B cell (primary cell): ENCODE results near the gene SPTAN1. TPM values are rescaled to one million over a fixed set of nuclear protein-coding genes. Genes with fewer than 3 reads are reported as not detected.
"Not testable (repeated sequence)": the region's sequence is repeated elsewhere in the genome, so short reads cannot be mapped to it uniquely, and the experiment has no call there.

ENCODE experiments used
- ATAC-seq: fragments of 200-7000 bp; cut with Tn5 transposase; one replicate; pipeline ENCODE4 v1.10.0; 2021; ENCODE audit warnings: low read depth, mild to moderate bottlenecking, moderate number of reproducible peaks, moderate library complexity
- CTCF ChIA-PET: fragments of 350-600 bp; sonication (Branson Sonifier 250); formaldehyde crosslinking; loops from one replicate; lab custom pipeline; 2021; ENCODE audit warnings: antibody characterized with exemption, inconsistent platforms; lab: Charles Lee
- POLR2A ChIA-PET: fragments of 350-600 bp; sonication (Branson Sonifier 250); formaldehyde crosslinking; loops from one replicate; lab custom pipeline; 2021; ENCODE audit warnings: antibody characterized with exemption; lab: Charles Lee
- DNase-seq: peaks from one replicate; pipeline ENCODE4 v3.0.0; 2013
- H2AFZ ChIP-seq: 2 replicates; pipeline ENCODE4 v1.6.1; 2012; ENCODE audit warnings: mild to moderate bottlenecking, low read depth, low read length; ENCODE audit not compliant: insufficient read depth, poor library complexity, severe bottlenecking
- H3K27ac ChIP-seq, 2 donors: 1 replicate in 1 of 2; 2 replicates in 1 of 2; pipeline ENCODE4 v1.5.1; 2012 to 2013; ENCODE audit warnings: low read length in 2 of 2, mild to moderate bottlenecking in 2 of 2, moderate library complexity in 1 of 2
- H3K27me3 ChIP-seq, 4 experiments: fragments of 200-600 bp in 1 of 4; sonication (generic) in 1 of 4; replicated peaks in 1 of 4; 1 replicate in 2 of 4; 2 replicates in 2 of 4; pipeline versions ENCODE4 v1.6.1 to v1.7.0; 2013 to 2016; ENCODE audit warnings: low read length in 3 of 4, mild to moderate bottlenecking in 2 of 4, mixed read lengths in 1 of 4, moderate library complexity in 1 of 4; ENCODE audit not compliant: insufficient read depth in 4 of 4, control insufficient read depth in 3 of 4; ENCODE audit errors: control extremely low read depth in 1 of 4
- H3K36me3 ChIP-seq, 2 experiments: replicated peaks in 1 of 2; 1 replicate in 1 of 2; 2 replicates in 1 of 2; pipeline versions ENCODE4 v1.6.1 to v1.7.1; 2013; ENCODE audit warnings: low read length in 1 of 2; ENCODE audit not compliant: insufficient read depth in 2 of 2, control insufficient read depth in 1 of 2; ENCODE audit errors: control extremely low read depth in 1 of 2, extremely low read depth in 1 of 2
- H3K4me1 ChIP-seq, 2 donors: fragments of 200-600 bp in 1 of 2; sonication (generic) in 1 of 2; 1 replicate in 1 of 2; 2 replicates in 1 of 2; pipeline versions ENCODE4 v1.5.1 to v1.6.1; 2013 to 2017; ENCODE audit warnings: low read length in 2 of 2; ENCODE audit not compliant: control insufficient read depth in 2 of 2, insufficient read depth in 2 of 2
- H3K4me2 ChIP-seq: replicated peaks from 2 replicates; pipeline ENCODE3; 2012; ENCODE audit warnings: mild to moderate bottlenecking, low read depth, low read length; ENCODE audit not compliant: poor library complexity, severe bottlenecking
- H3K4me3 ChIP-seq, 5 experiments: fragments of 200-600 bp in 1 of 5; sonication (generic) in 1 of 5; 1 replicate in 3 of 5; 2 replicates in 2 of 5; pipeline versions ENCODE4 v1.5.1 to v1.7.0; 2011 to 2016; ENCODE audit warnings: low read length in 4 of 5, mild to moderate bottlenecking in 4 of 5, low read depth in 2 of 5, control low read depth in 1 of 5, moderate library complexity in 1 of 5; ENCODE audit not compliant: insufficient read depth in 1 of 5; ENCODE audit errors: control extremely low read depth in 1 of 5, extremely low read depth in 1 of 5
- H3K79me2 ChIP-seq: fragments of 200-600 bp; sonication (generic); one replicate; pipeline ENCODE4 v1.6.0; 2016; ENCODE audit warnings: low read length; ENCODE audit not compliant: control insufficient read depth, insufficient read depth
- H3K9ac ChIP-seq: fragments of 200-600 bp; sonication (generic); 2 replicates; pipeline ENCODE4 v1.6.1; 2017; ENCODE audit warnings: mild to moderate bottlenecking, low read length, moderate library complexity
- H3K9me3 ChIP-seq, 3 donors: one replicate each; pipeline versions ENCODE4 v1.6.1 to v1.7.1; 2013; ENCODE audit warnings: low read length in 2 of 3; ENCODE audit not compliant: control insufficient read depth in 2 of 3, insufficient read depth in 1 of 3; ENCODE audit errors: control extremely low read depth in 1 of 3
- H4K20me1 ChIP-seq: 2 replicates; pipeline ENCODE4 v1.6.0; 2012; ENCODE audit warnings: mild to moderate bottlenecking, low read length; ENCODE audit not compliant: insufficient read depth, control insufficient read depth, poor library complexity, severe bottlenecking
- H3K27ac Mint-ChIP-seq: one replicate; pipeline ENCODE4 v1.8.0; 2021; ENCODE audit warnings: mixed read lengths
- H3K27me3 Mint-ChIP-seq: one replicate; pipeline ENCODE4 v1.8.0; 2021; ENCODE audit warnings: mixed read lengths
- H3K4me1 Mint-ChIP-seq: one replicate; pipeline ENCODE4 v1.8.0; 2021; ENCODE audit warnings: mixed read lengths
- H3K4me3 Mint-ChIP-seq: one replicate; pipeline ENCODE4 v1.8.0; 2021; ENCODE audit warnings: mixed read lengths
- H3K9me3 Mint-ChIP-seq: one replicate; pipeline ENCODE4 v1.8.0; 2022; ENCODE audit warnings: mixed read lengths; ENCODE audit not compliant: insufficient read depth
- CTCF ChIP-seq: fragments of 200-600 bp; IDR thresholded peaks from one replicate; pipeline ENCODE4 v1.8.0; 2022; ENCODE audit warnings: antibody characterized with exemption, mild to moderate bottlenecking
- EZH2 ChIP-seq: IDR thresholded peaks from 2 replicates; pipeline ENCODE4 v1.6.1; 2012; ENCODE audit warnings: borderline replicate concordance, low read depth, mild to moderate bottlenecking, moderate library complexity, low read length; ENCODE audit not compliant: insufficient read depth, poor library complexity, severe bottlenecking
- WGBS: methylation state at CpG from one replicate; pipeline ENCODE4 v1.1.5; 2013; ENCODE audit warnings: missing lambda C conversion rate; ENCODE audit not compliant: insufficient coverage; 5-methylcytosine and 5-hydroxymethylcytosine counted together
- intact Hi-C: fragments of 100-400 bp; cut with micrococcal nuclease; formaldehyde crosslinking; loops from one replicate; pipeline ENCODE4 v1.10.0; 2022
- polyA plus RNA-seq: library from polyadenylated mRNA; depleted of rRNA; stranded (reverse); fragments of >200 nt; gene quantifications from 2 replicates; pipeline ENCODE4 v1.2.3, GENCODE V29; 2012
- total RNA-seq, 2 donors: library from RNA; stranded (reverse); fragments of 120-200 nt in 1 of 2; gene quantifications; 1 replicate in 1 of 2; 2 replicates in 1 of 2; pipeline versions ENCODE4 v1.2.3 to v1.2.4, GENCODE V29; 2013 to 2022

Gene SPTAN1
- total and polyA plus RNA-seq, 2 donors (not counting 1 experiment from before 2014, with no cell fraction given) = 129 to 351 TPM

- H3K9me3 ChIP-seq = no peaks in the 10 kb centered on the region
- no peak for TF ChIP-seq EZH2
- TF ChIP-seq CTCF = no peak
- Mint-ChIP-seq H3K4me3 (peak overlapping the region; percentile 69), H3K4me1 (peaks cover 18% of the 10 kb centered on the region), H3K9me3 (no peaks in the 10 kb centered on the region), H3K27me3 (no peaks in the 10 kb centered on the region), H3K27ac (peak overlapping the region; percentile 92)
- H3K4me1 ChIP-seq = peaks cover 6 to 15% of the 10 kb centered on the region in 2 donors
- peaks cover 0 to 12% of the 10 kb centered on the region in 2 experiments for H3K36me3 ChIP-seq
- no peak overlapping the region for H2AFZ ChIP-seq
- H3K27me3 ChIP-seq = no peaks in the 10 kb centered on the region
- no peaks in the 10 kb centered on the region for H4K20me1 ChIP-seq
- ChIA-PET CTCF (interaction anchor here (0.7 to 1.0 kb wide), 2 partner anchors 77 to 175 kb away, joined by 3 read pairs; partner anchors contain the start of gene ENDOG), POLR2A (interaction anchor here (0.6 to 1.0 kb wide), 3 partner anchors 8 to 1780 kb away, joined by 3 to 7 read pairs (median 5); no protein-coding TSS in a partner anchor)
- WGBS = 67% methylated on average over 11 of the region's 12 CpGs
- DNase-seq (peak; percentile 50), ATAC-seq (peak; percentile 71)
- intact Hi-C loops = no loop called here
- H3K4me2 ChIP-seq = peak overlapping the region; percentile 32
- peaks cover 50% of the 10 kb centered on the region for H3K79me2 ChIP-seq
- H3K4me3 ChIP-seq = no peak overlapping the region
- no peak overlapping the region for H3K9ac ChIP-seq
- H3K27ac ChIP-seq = peak overlapping the region; percentile 29 to 56
These were observed 91.3 kb downstream of the SPTAN1 start for GRCh38 chr9:128643519-128644300.

- peaks cover 11% of the 10 kb centered on the region for H3K4me1 Mint-ChIP-seq
- H4K20me1 ChIP-seq, H3K4me2 ChIP-seq, H3K4me3 Mint-ChIP-seq, H3K36me3 ChIP-seq, H3K27me3 Mint-ChIP-seq, H3K4me3 ChIP-seq, H3K27me3 ChIP-seq, H3K9me3 Mint-ChIP-seq, H3K27ac ChIP-seq, H3K4me1 ChIP-seq, H3K9ac ChIP-seq, H3K27ac Mint-ChIP-seq, H3K9me3 ChIP-seq, H2AFZ ChIP-seq: not testable (repeated sequence)
- peaks cover 41% of the 10 kb centered on the region for H3K79me2 ChIP-seq
- ChIA-PET CTCF (interaction anchor here (0.6 to 2.4 kb wide), 10 partner anchors 36 to 316 kb away, joined by 3 to 29 read pairs (median 4); partner anchors contain the start of genes ENDOG and ZDHHC12), POLR2A (interaction anchor here (0.6 to 0.7 kb wide), 3 partner anchors 30 to 1811 kb away, joined by 3 to 6 read pairs (median 4); no protein-coding TSS in a partner anchor)
- DNase-seq (peak; percentile 69), ATAC-seq (peak; percentile 65)
- 76% methylated on average over 4 of the region's 9 CpGs for WGBS
- intact Hi-C loops = loop anchor here (2.0 to 5.0 kb wide), 4 partner anchors 39 to 281 kb away; partner anchors contain the start of genes ENDOG and SET
- TF ChIP-seq CTCF = peak; percentile 55
These were observed 95.8 kb downstream of the SPTAN1 start for GRCh38 chr9:128648206-128648605.
